ENCODE results near the gene PTH1R.

PTH1R gene

GRCh38 chr3:46865031-46865507 lies 12.5 kb upstream of the PTH1R start:
- no peak for DNase-seq

- DNase-seq: no peak
Observed at GRCh38 chr3:46865546-46865945, 12.0 kb upstream of the PTH1R start.

- no peak for DNase-seq
Observed at GRCh38 chr3:46866032-46866595, 11.4 kb upstream of the PTH1R start.

- peak; percentile 27 for DNase-seq
Observed at GRCh38 chr3:46866720-46867549, 10.6 kb upstream of the PTH1R start.

- no peak for DNase-seq
Observed at GRCh38 chr3:46867550-46867898, 10.0 kb upstream of the PTH1R start.

- DNase-seq: no peak
Observed at GRCh38 chr3:46868287-46868686, 9.2 kb upstream of the PTH1R start.

- no peak for DNase-seq
Observed at GRCh38 chr3:46868948-46869347, 8.6 kb upstream of the PTH1R start.

GRCh38 chr3:46869440-46869839 lies 8.1 kb upstream of the PTH1R start:
- no peak for DNase-seq

GRCh38 chr3:46870651-46871050 lies 6.9 kb upstream of the PTH1R start:
- DNase-seq: no peak

- no peak for DNase-seq
Observed at GRCh38 chr3:46871222-46871621, 6.3 kb upstream of the PTH1R start.

- DNase-seq: no peak
Observed at GRCh38 chr3:46873521-46873920, 4.0 kb upstream of the PTH1R start.

- no peak for DNase-seq
Observed at GRCh38 chr3:46874430-46874829, 3.1 kb upstream of the PTH1R start.

- DNase-seq: no peak
Observed at GRCh38 chr3:46875560-46875959, 2.0 kb upstream of the PTH1R start.

- no peak for DNase-seq
Observed at GRCh38 chr3:46876313-46877300, 914 bp upstream of the PTH1R start.

GRCh38 chr3:46878781-46879436 lies 1.4 kb downstream of the PTH1R start:
- no peak for DNase-seq

GRCh38 chr3:46880884-46881595 lies 3.5 kb downstream of the PTH1R start:
- no peak for DNase-seq

GRCh38 chr3:46881596-46882376 lies 4.3 kb downstream of the PTH1R start:
- no peak for DNase-seq

GRCh38 chr3:46882377-46883053 lies 5.0 kb downstream of the PTH1R start:
- no peak for DNase-seq

GRCh38 chr3:46883054-46883829 lies 5.7 kb downstream of the PTH1R start:
- no peak for DNase-seq

- no peak for DNase-seq
Observed at GRCh38 chr3:46883830-46884185, 6.3 kb downstream of the PTH1R start.
